OCI-LY7 (cell line): ENCODE measurements around the gene FAM156A.
"Not testable (repeated sequence)": the region's sequence is repeated elsewhere in the genome, so short reads cannot be mapped to it uniquely, and the experiment has no call there.

Source experiments
- CTCF ChIP-seq: fragments of 200-600 bp; sonication (generic); conservative IDR thresholded peaks from 2 replicates; pipeline ENCODE4 v1.5.1; 2014; ENCODE audit warnings: mild to moderate bottlenecking, antibody characterized with exemption, low read length, moderate library complexity, mixed read lengths
- EZH2phosphoT487 ChIP-seq: fragments of 200-600 bp; sonication (generic); IDR thresholded peaks from 2 replicates; pipeline ENCODE4 v1.6.1; 2018; ENCODE audit warnings: low read depth, borderline replicate concordance, mild to moderate bottlenecking, mixed run types, antibody characterized with exemption, low read length, moderate library complexity, mixed read lengths

GRCh38 chrX:52949884-52950283 is 8.4 kb downstream of the FAM156A start:
- TF ChIP-seq CTCF, EZH2phosphoT487: not testable (repeated sequence)
